GM13977 (cell line): ENCODE data around the gene RSAD2.

Source experiments
- DNase-seq: peaks from one replicate; pipeline ENCODE4 v3.0.0; 2012; ENCODE audit warnings: low spot score
- in situ Hi-C: fragments of 300-500 bp; cut with MboI; formaldehyde crosslinking; loops from one replicate; pipeline ENCODE4 v1.12.0; 2022; ENCODE audit warnings: low sequenced_read_pairs, low pct_unique_long_range_greater_than_20kb, mixed read lengths, inconsistent platforms; ENCODE audit not compliant: unreplicated experiment
- TF ChIP-seq, protein P1 (sequence below): IDR thresholded peaks from 2 replicates; pipeline ENCODE4 v1.5.1; 2012; ENCODE audit warnings: mild to moderate bottlenecking, control low read depth; ENCODE audit not compliant: insufficient read depth; ENCODE audit errors: extremely low read depth, missing control alignments

RSAD2 gene

DNA sequence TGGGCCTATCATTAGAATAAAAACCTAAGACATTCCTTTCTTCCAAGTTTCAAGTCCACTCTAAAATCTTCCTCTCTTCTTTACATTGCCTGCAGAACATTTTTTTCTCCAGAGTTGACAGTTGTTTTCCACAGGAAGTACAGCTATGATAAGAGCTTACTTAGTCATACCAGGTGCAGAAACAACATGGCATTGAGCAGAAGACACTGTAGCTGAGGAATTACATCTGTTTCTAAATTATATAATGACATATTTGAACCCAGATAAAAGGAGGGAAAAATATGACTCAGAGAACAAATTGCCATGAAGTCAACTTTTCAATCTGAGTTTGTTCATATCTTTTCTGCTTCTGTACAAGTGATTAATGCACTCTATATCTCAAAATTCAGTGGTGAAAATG, 42.1 kb upstream of the RSAD2 start:
- in situ Hi-C loops: no loop called here
- DNase-seq: no peak
- TF ChIP-seq, protein P1, sequence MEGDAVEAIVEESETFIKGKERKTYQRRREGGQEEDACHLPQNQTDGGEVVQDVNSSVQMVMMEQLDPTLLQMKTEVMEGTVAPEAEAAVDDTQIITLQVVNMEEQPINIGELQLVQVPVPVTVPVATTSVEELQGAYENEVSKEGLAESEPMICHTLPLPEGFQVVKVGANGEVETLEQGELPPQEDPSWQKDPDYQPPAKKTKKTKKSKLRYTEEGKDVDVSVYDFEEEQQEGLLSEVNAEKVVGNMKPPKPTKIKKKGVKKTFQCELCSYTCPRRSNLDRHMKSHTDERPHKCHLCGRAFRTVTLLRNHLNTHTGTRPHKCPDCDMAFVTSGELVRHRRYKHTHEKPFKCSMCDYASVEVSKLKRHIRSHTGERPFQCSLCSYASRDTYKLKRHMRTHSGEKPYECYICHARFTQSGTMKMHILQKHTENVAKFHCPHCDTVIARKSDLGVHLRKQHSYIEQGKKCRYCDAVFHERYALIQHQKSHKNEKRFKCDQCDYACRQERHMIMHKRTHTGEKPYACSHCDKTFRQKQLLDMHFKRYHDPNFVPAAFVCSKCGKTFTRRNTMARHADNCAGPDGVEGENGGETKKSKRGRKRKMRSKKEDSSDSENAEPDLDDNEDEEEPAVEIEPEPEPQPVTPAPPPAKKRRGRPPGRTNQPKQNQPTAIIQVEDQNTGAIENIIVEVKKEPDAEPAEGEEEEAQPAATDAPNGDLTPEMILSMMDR: no peak

DNA sequence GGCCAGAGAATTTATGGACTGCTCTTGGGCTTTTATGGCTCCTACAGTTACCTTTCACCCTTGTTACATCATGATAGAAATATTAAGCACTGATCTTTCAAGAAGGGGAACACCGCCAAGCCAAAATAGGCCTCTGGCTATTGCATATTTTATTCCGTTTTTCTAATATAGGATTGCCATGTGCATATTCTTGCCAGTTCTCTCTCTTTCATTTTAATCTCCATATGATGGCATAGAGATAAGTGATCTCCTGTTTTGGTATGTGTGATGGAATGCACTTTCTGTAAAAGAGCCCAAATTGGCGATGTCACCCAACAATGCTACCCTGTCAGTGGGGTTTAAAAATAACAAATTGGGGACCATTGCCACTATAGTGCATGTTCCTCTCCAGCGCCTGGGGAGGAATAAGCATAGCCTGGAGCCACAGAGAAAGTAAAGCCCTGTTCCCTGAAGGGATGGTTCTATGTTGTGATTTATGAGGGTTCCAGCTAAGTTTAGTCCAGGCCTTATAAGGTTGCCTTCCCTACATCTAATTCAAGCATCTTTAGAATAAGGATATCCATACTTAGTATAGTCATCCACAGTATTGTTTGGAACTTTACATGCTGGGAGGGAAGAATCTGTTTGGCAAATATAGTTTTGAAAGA, 38.8 kb upstream of the RSAD2 start:
- in situ Hi-C loops: no loop called here
- TF ChIP-seq, protein P1: no peak
- DNase-seq: no peak

DNA sequence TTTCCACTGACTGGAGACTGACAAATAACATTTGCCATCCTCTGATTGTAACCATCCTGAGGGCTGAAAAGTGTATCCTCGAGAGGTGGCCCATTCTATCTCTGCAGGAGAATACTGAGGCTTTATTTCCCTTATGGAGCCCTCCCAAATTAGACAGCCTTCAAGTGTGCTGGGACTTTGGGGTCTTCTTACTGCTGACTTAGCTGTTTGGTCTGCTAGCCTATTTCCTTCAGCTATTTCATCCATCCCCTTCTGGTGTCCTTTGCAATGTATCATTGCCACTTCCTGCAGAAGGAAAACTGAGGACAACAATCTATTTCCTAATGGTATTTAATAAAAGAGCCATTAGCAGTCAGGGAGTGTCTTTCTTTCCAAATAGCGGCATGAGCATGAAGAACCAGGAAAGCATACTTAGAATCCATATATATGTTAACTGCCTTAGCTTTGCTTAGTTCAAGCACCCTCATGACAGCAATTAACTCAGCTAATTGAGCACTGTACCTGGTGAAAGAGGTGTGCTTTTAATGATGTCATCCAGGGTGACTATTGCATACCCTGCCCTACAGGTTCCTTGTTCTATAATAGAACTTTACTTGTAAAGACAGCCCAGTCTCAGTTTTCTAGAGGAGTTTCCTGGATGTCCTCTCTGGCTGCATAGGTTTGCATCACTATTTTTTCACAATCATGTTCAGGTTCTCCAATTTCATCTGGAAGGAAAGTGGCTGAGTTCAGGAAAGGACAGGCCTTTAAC, 35.9 kb upstream of the RSAD2 start:
- DNase-seq: no peak
- in situ Hi-C loops: no loop called here
- TF ChIP-seq, protein P1: no peak

DNA sequence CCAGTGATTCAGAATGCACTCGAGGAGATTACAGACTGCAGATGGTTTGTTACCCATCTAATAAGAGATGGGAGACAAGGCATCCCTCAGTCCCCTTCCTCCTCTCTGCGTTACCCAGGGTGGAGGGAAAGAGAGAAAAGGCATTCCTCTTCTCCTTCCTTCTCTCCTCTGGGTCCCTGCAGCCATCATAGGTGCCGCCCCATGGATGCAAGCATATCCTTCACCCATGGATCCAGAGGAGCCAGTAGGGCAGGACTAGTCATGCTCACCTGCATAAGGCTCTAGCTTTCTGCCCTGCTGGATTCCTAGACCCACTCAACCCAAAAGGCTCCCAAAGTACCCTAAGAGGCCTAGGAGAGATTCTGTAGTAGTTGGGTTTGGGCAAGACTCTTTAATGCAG, 32.3 kb upstream of the RSAD2 start:
- in situ Hi-C loops: no loop called here
- TF ChIP-seq, protein P1: no peak
- no peak for DNase-seq

DNA sequence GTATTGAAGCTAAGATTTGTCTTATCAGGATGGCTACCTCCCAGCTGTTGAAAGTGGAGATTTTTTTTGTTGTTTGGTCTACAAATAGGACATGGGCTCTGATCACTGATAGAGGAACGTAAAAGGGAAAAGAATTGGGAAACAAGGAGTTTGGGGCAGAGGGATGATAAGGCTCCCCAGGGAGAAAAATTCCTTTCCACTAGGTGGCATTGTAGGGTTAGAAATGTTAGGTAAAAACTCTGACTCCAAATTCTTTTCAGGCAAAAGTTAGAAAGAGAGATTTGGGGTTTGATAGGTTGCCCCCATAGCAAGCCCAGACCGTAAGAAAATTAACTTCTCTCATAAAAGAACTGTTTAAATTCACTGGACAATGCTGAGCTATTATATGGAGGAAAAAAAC, 31.7 kb upstream of the RSAD2 start:
- in situ Hi-C loops: no loop called here

DNA sequence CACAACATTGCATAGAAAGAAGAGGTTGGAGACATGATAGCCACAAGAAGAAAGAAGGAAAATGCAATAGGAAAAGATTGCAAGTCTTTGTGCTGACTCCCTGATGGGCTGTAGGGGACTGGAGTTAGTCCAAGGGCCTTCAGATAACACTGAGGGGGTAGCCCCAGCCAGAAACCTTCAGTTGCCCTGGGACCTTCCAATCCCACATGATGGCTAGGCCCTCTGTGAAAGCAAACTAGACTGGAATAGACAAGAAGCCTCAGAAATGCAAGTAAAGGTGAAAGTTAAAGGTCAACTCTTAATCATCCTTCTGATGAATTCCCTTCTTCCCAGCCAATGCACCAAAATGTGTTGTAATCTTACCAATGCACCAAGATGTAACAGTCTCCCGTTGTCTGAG, 31.0 kb upstream of the RSAD2 start:
- TF ChIP-seq, protein P1: no peak
- in situ Hi-C loops: no loop called here
- no peak for DNase-seq

More for the DNA sequence above, 31.7 kb upstream of the RSAD2 start:
- DNase-seq: no peak
- TF ChIP-seq, protein P1: no peak
